GM21717 (cell line): ENCODE results near the gene SLC39A11.
A peak's percentile ranks its signal among the peaks of the same experiment; 100 is the strongest.

Source experiments
- ATAC-seq: cut with Tn5 transposase; IDR thresholded peaks from one replicate; pipeline ENCODE4 v1.9.1; 2021; ENCODE audit warnings: mild to moderate bottlenecking, moderate library complexity; ENCODE audit not compliant: unreplicated experiment

The SLC39A11 gene

GRCh38 chr17:72667096-72668063 lies 425.1 kb downstream of the SLC39A11 start:
- no peak for ATAC-seq

- no peak for ATAC-seq
These were observed 426.3 kb downstream of the SLC39A11 start for GRCh38 chr17:72665852-72666851.

GRCh38 chr17:72662827-72663190 lies 429.7 kb downstream of the SLC39A11 start:
- ATAC-seq: no peak

- no peak for ATAC-seq
These were observed 430.3 kb downstream of the SLC39A11 start for GRCh38 chr17:72661945-72662826.

- ATAC-seq: no peak
These were observed 431.2 kb downstream of the SLC39A11 start for GRCh38 chr17:72661116-72661944.

GRCh38 chr17:72660274-72661115 lies 432.0 kb downstream of the SLC39A11 start:
- ATAC-seq: no peak

- ATAC-seq: no peak
These were observed 432.7 kb downstream of the SLC39A11 start for GRCh38 chr17:72659811-72660210.

- ATAC-seq: no peak
These were observed 433.8 kb downstream of the SLC39A11 start for GRCh38 chr17:72658675-72659074.

- ATAC-seq: peak; percentile 58
These were observed 434.8 kb downstream of the SLC39A11 start for GRCh38 chr17:72657467-72658317.

- ATAC-seq: no peak
These were observed 436.2 kb downstream of the SLC39A11 start for GRCh38 chr17:72656130-72656763.

- no peak for ATAC-seq
These were observed 437.8 kb downstream of the SLC39A11 start for GRCh38 chr17:72654706-72655105.

- ATAC-seq: no peak
These were observed 440.5 kb downstream of the SLC39A11 start for GRCh38 chr17:72651988-72652387.

- ATAC-seq: no peak
These were observed 443.8 kb downstream of the SLC39A11 start for GRCh38 chr17:72648702-72649101.

GRCh38 chr17:72646176-72646575 lies 446.3 kb downstream of the SLC39A11 start:
- ATAC-seq: no peak

GRCh38 chr17:72644492-72644891 lies 448.0 kb downstream of the SLC39A11 start:
- no peak for ATAC-seq

- no peak for ATAC-seq
These were observed 448.8 kb downstream of the SLC39A11 start for GRCh38 chr17:72643575-72644216.

- ATAC-seq: no peak
These were observed 449.8 kb downstream of the SLC39A11 start for GRCh38 chr17:72642720-72643119.
